K562 (cell line): ENCODE measurements around the gene C2orf81. TPM values are rescaled to one million over a fixed set of nuclear protein-coding genes. Genes with fewer than 3 reads are reported as not detected.

ENCODE experiments used
- CBFB ChIP-seq: sonication (generic); formaldehyde crosslinking; IDR thresholded peaks from 2 replicates; pipeline ENCODE4 v1.4.0; 2020; ENCODE audit warnings: mild to moderate bottlenecking, missing genetic modification reagents
- ETS2 ChIP-seq: IDR thresholded peaks from 2 replicates; pipeline ENCODE4 v1.6.1; 2016; ENCODE audit warnings: borderline replicate concordance, missing genetic modification characterization, mild to moderate bottlenecking, moderate library complexity, missing compliant biosample characterization; ENCODE audit not compliant: poor library complexity, severe bottlenecking
- KDM2B ChIP-seq: fragments of 250-450 bp; sonication (Bioruptor Pico); IDR thresholded peaks from 2 replicates; pipeline ENCODE4 v1.8.0; 2021; ENCODE audit warnings: mild to moderate bottlenecking, moderate library complexity
- LARP7 ChIP-seq: fragments of 450-650 bp; IDR thresholded peaks from 2 replicates; pipeline ENCODE4 v1.6.1; 2016
- MEIS2 ChIP-seq: fragments of 450-650 bp; IDR thresholded peaks from 2 replicates; pipeline ENCODE4 v1.6.1; 2014; ENCODE audit warnings: mild to moderate bottlenecking; ENCODE audit not compliant: partially characterized antibody
- MLLT1 ChIP-seq, 2 experiments: fragments of 450-650 bp; IDR thresholded peaks; 2 replicates each; pipeline ENCODE4 v1.6.1; 2016
- SUPT5H ChIP-seq: fragments of 450-650 bp; IDR thresholded peaks from 2 replicates; pipeline ENCODE4 v1.6.1; 2016
- YY1 ChIP-seq, 3 experiments: IDR thresholded peaks; 2 replicates each; pipeline ENCODE4 v1.6.1; 2011; ENCODE audit warnings: low read length in 2 of 3, mild to moderate bottlenecking in 2 of 3, moderate library complexity in 2 of 3, borderline replicate concordance in 1 of 3, control low read depth in 1 of 3, low read depth in 1 of 3; ENCODE audit not compliant: insufficient read depth in 3 of 3, insufficient replicate concordance in 2 of 3, control insufficient read depth in 1 of 3, insufficient read length in 1 of 3; ENCODE audit errors: extremely low read depth in 1 of 3
- ZNF184 ChIP-seq: sonication (generic); formaldehyde crosslinking; IDR thresholded peaks from 2 replicates; pipeline ENCODE4 v1.5.0; 2020; ENCODE audit warnings: missing genetic modification reagents
- polyA plus RNA-seq, 8 experiments: library from polyadenylated mRNA; depleted of rRNA in 4 of 8; stranded (reverse) in 5 of 8; unstranded in 3 of 8; fragments of >200 nt; fragmentation: Nextera tagmentation in 2 of 8; fragmentation: Illumina TruSeq in 1 of 8; extraction: Ambion mirVana in 2 of 8; extraction: Trizol in 1 of 8; gene quantifications; 2 replicates each; pipeline versions ENCODE4 v1.2.1 to v1.2.3, GENCODE V29; 2011 to 2014; ENCODE audit warnings: inconsistent platforms in 1 of 8, missing spikeins in 1 of 8
- total RNA-seq, 7 experiments: library from RNA; depleted of rRNA in 6 of 7; stranded (reverse); fragments of >200 nt in 6 of 7; fragmentation: Illumina TruSeq in 2 of 7; extraction: Trizol in 2 of 7; gene quantifications; 2 replicates each; pipeline versions ENCODE4 v1.2.1 to v1.2.3, GENCODE V29; 2011 to 2021; ENCODE audit warnings: low replicate concordance in 1 of 7
- TF ChIP-seq, protein P1 (sequence below): IDR thresholded peaks from 2 replicates; pipeline ENCODE4 v1.6.1; 2014; ENCODE audit warnings: antibody characterized with exemption
- TF ChIP-seq, protein P2 (sequence below): fragments of 150-350 bp; IDR thresholded peaks from 2 replicates; pipeline ENCODE4 v1.6.1; 2014; ENCODE audit warnings: low read depth, mild to moderate bottlenecking, low read length, borderline replicate concordance
- TF ChIP-seq, protein P3 (sequence below): fragments of 450-650 bp; IDR thresholded peaks from 2 replicates; pipeline ENCODE4 v1.6.1; 2018; ENCODE audit not compliant: partially characterized antibody
- TF ChIP-seq, protein P4 (sequence below): fragments of 250-450 bp; sonication (Bioruptor Pico); IDR thresholded peaks from 2 replicates; pipeline ENCODE4 v1.5.0; 2020; ENCODE audit warnings: mild to moderate bottlenecking, borderline replicate concordance

Gene C2orf81
- total and polyA plus RNA-seq, 9 of the 15 experiments (the other 6 are each of a cell fraction or from before 2014, with no cell fraction given), result 0.06 TPM; not detected in 8

GRCh38 chr2:74454654-74455511 lies 33.5 kb upstream of the C2orf81 start, which contains the start of gene INO80B (continued):
- TF ChIP-seq, protein P1, sequence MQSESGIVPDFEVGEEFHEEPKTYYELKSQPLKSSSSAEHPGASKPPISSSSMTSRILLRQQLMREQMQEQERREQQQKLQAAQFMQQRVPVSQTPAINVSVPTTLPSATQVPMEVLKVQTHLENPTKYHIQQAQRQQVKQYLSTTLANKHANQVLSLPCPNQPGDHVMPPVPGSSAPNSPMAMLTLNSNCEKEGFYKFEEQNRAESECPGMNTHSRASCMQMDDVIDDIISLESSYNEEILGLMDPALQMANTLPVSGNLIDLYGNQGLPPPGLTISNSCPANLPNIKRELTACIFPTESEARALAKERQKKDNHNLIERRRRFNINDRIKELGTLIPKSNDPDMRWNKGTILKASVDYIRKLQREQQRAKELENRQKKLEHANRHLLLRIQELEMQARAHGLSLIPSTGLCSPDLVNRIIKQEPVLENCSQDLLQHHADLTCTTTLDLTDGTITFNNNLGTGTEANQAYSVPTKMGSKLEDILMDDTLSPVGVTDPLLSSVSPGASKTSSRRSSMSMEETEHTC, result no peak
- no peak for TF ChIP-seq LARP7
- peak; percentile 54; the same call in 1 of the 2 replicates for TF ChIP-seq CBFB (CRISPR knock-in tag)
- TF ChIP-seq, protein P2, sequence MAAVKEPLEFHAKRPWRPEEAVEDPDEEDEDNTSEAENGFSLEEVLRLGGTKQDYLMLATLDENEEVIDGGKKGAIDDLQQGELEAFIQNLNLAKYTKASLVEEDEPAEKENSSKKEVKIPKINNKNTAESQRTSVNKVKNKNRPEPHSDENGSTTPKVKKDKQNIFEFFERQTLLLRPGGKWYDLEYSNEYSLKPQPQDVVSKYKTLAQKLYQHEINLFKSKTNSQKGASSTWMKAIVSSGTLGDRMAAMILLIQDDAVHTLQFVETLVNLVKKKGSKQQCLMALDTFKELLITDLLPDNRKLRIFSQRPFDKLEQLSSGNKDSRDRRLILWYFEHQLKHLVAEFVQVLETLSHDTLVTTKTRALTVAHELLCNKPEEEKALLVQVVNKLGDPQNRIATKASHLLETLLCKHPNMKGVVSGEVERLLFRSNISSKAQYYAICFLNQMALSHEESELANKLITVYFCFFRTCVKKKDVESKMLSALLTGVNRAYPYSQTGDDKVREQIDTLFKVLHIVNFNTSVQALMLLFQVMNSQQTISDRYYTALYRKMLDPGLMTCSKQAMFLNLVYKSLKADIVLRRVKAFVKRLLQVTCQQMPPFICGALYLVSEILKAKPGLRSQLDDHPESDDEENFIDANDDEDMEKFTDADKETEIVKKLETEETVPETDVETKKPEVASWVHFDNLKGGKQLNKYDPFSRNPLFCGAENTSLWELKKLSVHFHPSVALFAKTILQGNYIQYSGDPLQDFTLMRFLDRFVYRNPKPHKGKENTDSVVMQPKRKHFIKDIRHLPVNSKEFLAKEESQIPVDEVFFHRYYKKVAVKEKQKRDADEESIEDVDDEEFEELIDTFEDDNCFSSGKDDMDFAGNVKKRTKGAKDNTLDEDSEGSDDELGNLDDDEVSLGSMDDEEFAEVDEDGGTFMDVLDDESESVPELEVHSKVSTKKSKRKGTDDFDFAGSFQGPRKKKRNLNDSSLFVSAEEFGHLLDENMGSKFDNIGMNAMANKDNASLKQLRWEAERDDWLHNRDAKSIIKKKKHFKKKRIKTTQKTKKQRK, result no peak
- peak; percentile 96 to 100 (median 99) for TF ChIP-seq YY1 (IDR thresholded peaks at IDR 0.05; ENCODE audit: borderline replicate concordance in 1 of 3, control insufficient read depth in 1 of 3, extremely low read depth in 1 of 3, insufficient read depth in 3 of 3, insufficient read length in 1 of 3, insufficient replicate concordance in 2 of 3, low read depth in 1 of 3, low read length in 2 of 3)
- TF ChIP-seq, protein P3, sequence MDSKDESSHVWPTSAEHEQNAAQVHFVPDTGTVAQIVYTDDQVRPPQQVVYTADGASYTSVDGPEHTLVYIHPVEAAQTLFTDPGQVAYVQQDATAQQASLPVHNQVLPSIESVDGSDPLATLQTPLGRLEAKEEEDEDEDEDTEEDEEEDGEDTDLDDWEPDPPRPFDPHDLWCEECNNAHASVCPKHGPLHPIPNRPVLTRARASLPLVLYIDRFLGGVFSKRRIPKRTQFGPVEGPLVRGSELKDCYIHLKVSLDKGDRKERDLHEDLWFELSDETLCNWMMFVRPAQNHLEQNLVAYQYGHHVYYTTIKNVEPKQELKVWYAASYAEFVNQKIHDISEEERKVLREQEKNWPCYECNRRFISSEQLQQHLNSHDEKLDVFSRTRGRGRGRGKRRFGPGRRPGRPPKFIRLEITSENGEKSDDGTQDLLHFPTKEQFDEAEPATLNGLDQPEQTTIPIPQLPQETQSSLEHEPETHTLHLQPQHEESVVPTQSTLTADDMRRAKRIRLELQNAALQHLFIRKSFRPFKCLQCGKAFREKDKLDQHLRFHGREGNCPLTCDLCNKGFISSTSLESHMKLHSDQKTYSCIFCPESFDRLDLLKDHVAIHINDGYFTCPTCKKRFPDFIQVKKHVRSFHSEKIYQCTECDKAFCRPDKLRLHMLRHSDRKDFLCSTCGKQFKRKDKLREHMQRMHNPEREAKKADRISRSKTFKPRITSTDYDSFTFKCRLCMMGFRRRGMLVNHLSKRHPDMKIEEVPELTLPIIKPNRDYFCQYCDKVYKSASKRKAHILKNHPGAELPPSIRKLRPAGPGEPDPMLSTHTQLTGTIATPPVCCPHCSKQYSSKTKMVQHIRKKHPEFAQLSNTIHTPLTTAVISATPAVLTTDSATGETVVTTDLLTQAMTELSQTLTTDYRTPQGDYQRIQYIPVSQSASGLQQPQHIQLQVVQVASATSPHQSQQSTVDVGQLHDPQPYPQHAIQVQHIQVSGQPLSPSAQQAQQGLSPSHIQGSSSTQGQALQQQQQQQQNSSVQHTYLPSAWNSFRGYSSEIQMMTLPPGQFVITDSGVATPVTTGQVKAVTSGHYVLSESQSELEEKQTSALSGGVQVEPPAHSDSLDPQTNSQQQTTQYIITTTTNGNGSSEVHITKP, result peak; percentile 78
- no peak for TF ChIP-seq MLLT1 (IDR thresholded peaks at IDR 0.05)
- no peak for TF ChIP-seq ZNF184
- TF ChIP-seq SUPT5H, result peak; percentile 76; the same call in 1 of the 2 replicates
- TF ChIP-seq ETS2 (tag), result no peak
- no peak for TF ChIP-seq KDM2B (CRISPR knock-in tag)
- TF ChIP-seq, protein P4, sequence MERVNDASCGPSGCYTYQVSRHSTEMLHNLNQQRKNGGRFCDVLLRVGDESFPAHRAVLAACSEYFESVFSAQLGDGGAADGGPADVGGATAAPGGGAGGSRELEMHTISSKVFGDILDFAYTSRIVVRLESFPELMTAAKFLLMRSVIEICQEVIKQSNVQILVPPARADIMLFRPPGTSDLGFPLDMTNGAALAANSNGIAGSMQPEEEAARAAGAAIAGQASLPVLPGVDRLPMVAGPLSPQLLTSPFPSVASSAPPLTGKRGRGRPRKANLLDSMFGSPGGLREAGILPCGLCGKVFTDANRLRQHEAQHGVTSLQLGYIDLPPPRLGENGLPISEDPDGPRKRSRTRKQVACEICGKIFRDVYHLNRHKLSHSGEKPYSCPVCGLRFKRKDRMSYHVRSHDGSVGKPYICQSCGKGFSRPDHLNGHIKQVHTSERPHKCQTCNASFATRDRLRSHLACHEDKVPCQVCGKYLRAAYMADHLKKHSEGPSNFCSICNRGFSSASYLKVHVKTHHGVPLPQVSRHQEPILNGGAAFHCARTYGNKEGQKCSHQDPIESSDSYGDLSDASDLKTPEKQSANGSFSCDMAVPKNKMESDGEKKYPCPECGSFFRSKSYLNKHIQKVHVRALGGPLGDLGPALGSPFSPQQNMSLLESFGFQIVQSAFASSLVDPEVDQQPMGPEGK (CRISPR knock-in tag), result no peak
- TF ChIP-seq MEIS2, result no peak
